Endothelial cell of umbilical vein (primary cell): Measurements from ENCODE around the gene PRKAG2. TPM values are rescaled to one million over a fixed set of nuclear protein-coding genes. Genes with fewer than 3 reads are reported as not detected.

Experiments used
- BruUV-seq: library from RNA; stranded (reverse); fragments of 400-500 nt; replicated peaks from 2 replicates; lab custom pipeline; 2021; lab: Mats Ljungman, UMichigan
- CTCF ChIA-PET: fragments of 300-600, 350-600 bp; sonication (Branson Sonifier 250); formaldehyde crosslinking; loops from one replicate; lab custom pipeline; 2021; ENCODE audit warnings: antibody characterized with exemption, inconsistent platforms; lab: Charles Lee
- POLR2A ChIA-PET: fragments of 300-600, 350-600 bp; sonication (Branson Sonifier 250); formaldehyde crosslinking; loops from one replicate; lab custom pipeline; 2021; ENCODE audit warnings: antibody characterized with exemption, inconsistent platforms; lab: Charles Lee
- DNase-seq: peaks from one replicate; pipeline ENCODE4 v3.0.0-alpha.2; 2011; ENCODE audit warnings: low read depth, low spot score
- FAIRE-seq: peaks from 2 replicates; lab custom pipeline; 2011; peaks lifted over from hg19 to GRCh38; lab: Jason Lieb, UNC
- H2AFZ ChIP-seq: 2 replicates; pipeline ENCODE4 v1.6.0; 2012; ENCODE audit warnings: low read depth, low read length, control low read depth, inconsistent platforms
- H3K27ac ChIP-seq: 2 replicates; pipeline ENCODE4 v1.5.1; 2011; ENCODE audit warnings: low read depth, mild to moderate bottlenecking, control low read depth, low read length, moderate library complexity; ENCODE audit not compliant: insufficient read depth
- H3K27me3 ChIP-seq, 2 experiments: 2 replicates each; pipeline versions ENCODE4 v1.6.0 to v1.6.1; 2011; ENCODE audit warnings: low read length in 2 of 2, mixed read lengths in 1 of 2; ENCODE audit not compliant: control insufficient read depth in 2 of 2, insufficient read depth in 2 of 2
- H3K36me3 ChIP-seq, 2 experiments: 2 replicates in 1 of 2; 3 replicates in 1 of 2; pipeline ENCODE4 v1.5.1; 2011; ENCODE audit warnings: low read length in 2 of 2, mild to moderate bottlenecking in 1 of 2, moderate library complexity in 1 of 2; ENCODE audit not compliant: control insufficient read depth in 2 of 2, insufficient read depth in 2 of 2; ENCODE audit errors: extremely low read depth in 1 of 2
- H3K4me1 ChIP-seq: 3 replicates; pipeline ENCODE4 v1.5.1; 2011; ENCODE audit warnings: mild to moderate bottlenecking, low read length; ENCODE audit not compliant: control insufficient read depth, insufficient read depth; ENCODE audit errors: extremely low read depth
- H3K4me2 ChIP-seq: 2 replicates; pipeline ENCODE4 v1.6.1; 2011; ENCODE audit warnings: low read length, control low read depth, mixed read lengths; ENCODE audit not compliant: insufficient read depth
- H3K4me3 ChIP-seq, 3 experiments: fragments of 200-600 bp in 1 of 3; sonication (generic), shearing (Covaris generic) in 1 of 3; replicated peaks in 1 of 3; 2 replicates each; pipeline ENCODE4 v1.5.1; 2011 to 2016; ENCODE audit warnings: control low read depth in 3 of 3, low read length in 3 of 3, mild to moderate bottlenecking in 2 of 3, inconsistent platforms in 1 of 3, low read depth in 1 of 3, moderate library complexity in 1 of 3; ENCODE audit not compliant: insufficient read depth in 1 of 3
- H3K79me2 ChIP-seq: 2 replicates; pipeline ENCODE4 v1.6.0; 2012; ENCODE audit warnings: low read length, inconsistent platforms; ENCODE audit not compliant: control insufficient read depth, insufficient read depth
- H3K9ac ChIP-seq: replicated peaks from 2 replicates; pipeline ENCODE3; 2011; ENCODE audit warnings: low read length, control low read depth; ENCODE audit not compliant: insufficient read depth; ENCODE audit errors: extremely low read depth
- H3K9me1 ChIP-seq: replicated peaks from 3 replicates; pipeline ENCODE4 v1.6.0; 2011; ENCODE audit warnings: mild to moderate bottlenecking, low read length; ENCODE audit not compliant: control insufficient read depth, insufficient read depth; ENCODE audit errors: extremely low read depth
- H3K9me3 ChIP-seq: replicated peaks from 2 replicates; pipeline ENCODE4 v1.5.1; 2012; ENCODE audit warnings: low read length, inconsistent platforms; ENCODE audit not compliant: control insufficient read depth, insufficient read depth
- H4K20me1 ChIP-seq: replicated peaks from 2 replicates; pipeline ENCODE3; 2011; ENCODE audit warnings: mild to moderate bottlenecking, low read length; ENCODE audit not compliant: control insufficient read depth, insufficient read depth; ENCODE audit errors: extremely low read depth
- EZH2 ChIP-seq: IDR thresholded peaks from 2 replicates; pipeline ENCODE4 v1.6.1; 2012; ENCODE audit warnings: borderline replicate concordance, low read depth, mild to moderate bottlenecking, moderate library complexity, low read length, inconsistent platforms; ENCODE audit not compliant: severe bottlenecking
- FOS ChIP-seq: IDR thresholded peaks from 2 replicates; pipeline ENCODE4 v1.6.1; 2011; ENCODE audit warnings: mild to moderate bottlenecking, low read length, moderate library complexity, borderline replicate concordance; ENCODE audit not compliant: insufficient read depth
- GATA2 ChIP-seq: IDR thresholded peaks from 2 replicates; pipeline ENCODE4 v1.7.0; 2011; ENCODE audit warnings: low read depth, mild to moderate bottlenecking, moderate library complexity, mixed read lengths, low read length; ENCODE audit not compliant: insufficient read length, insufficient read depth
- JUN ChIP-seq: IDR thresholded peaks from 2 replicates; pipeline ENCODE4 v1.6.1; 2011; ENCODE audit warnings: borderline replicate concordance, low read depth; ENCODE audit not compliant: insufficient read length, insufficient read depth
- MYC ChIP-seq: IDR thresholded peaks from one replicate; pipeline ENCODE4 v1.6.1; 2011; ENCODE audit warnings: mild to moderate bottlenecking, low read depth, low read length
- POLR2A ChIP-seq: IDR thresholded peaks from 2 replicates; pipeline ENCODE4 v1.6.1; 2012; ENCODE audit warnings: low read depth, mild to moderate bottlenecking, control low read depth, low read length
- POLR2AphosphoS5 ChIP-seq: IDR thresholded peaks from 2 replicates; pipeline ENCODE4 v1.6.1; 2012; ENCODE audit warnings: low read depth, mild to moderate bottlenecking, control low read depth, low read length, moderate library complexity; ENCODE audit not compliant: insufficient read depth
- dilution Hi-C: fragments of 300-500 bp; cut with MboI; formaldehyde crosslinking; loops from one replicate; pipeline ENCODE4 v1.15.0; 2019; ENCODE audit warnings: low sequenced_read_pairs; ENCODE audit not compliant: extremely low pct_ligation_motif_present
- intact Hi-C: fragments of 100-400 bp; cut with micrococcal nuclease; formaldehyde crosslinking; loops from one replicate; pipeline ENCODE4 v1.10.0; 2022
- polyA plus RNA-seq, 4 experiments: library from polyadenylated mRNA; depleted of rRNA in 3 of 4; stranded (reverse) in 3 of 4; unstranded in 1 of 4; fragments of >200 nt; gene quantifications; 2 replicates each; pipeline versions ENCODE4 v1.2.1 to v1.2.3, GENCODE V29; 2011 to 2012; ENCODE audit warnings: missing spikeins in 1 of 4
- total RNA-seq: library from RNA; stranded (reverse); gene quantifications from 2 replicates; pipeline ENCODE4 v1.2.3, GENCODE V29; 2021
- TF ChIP-seq, protein P1 (sequence below): IDR thresholded peaks from 2 replicates; pipeline ENCODE4 v1.6.1; 2011; ENCODE audit not compliant: insufficient read depth, insufficient read length
- TF ChIP-seq, protein P2 (sequence below), 2 donors: IDR thresholded peaks; 1 replicate in 1 of 2; 2 replicates in 1 of 2; pipeline ENCODE4 v1.5.1; 2011; ENCODE audit warnings: low read length in 2 of 2, mild to moderate bottlenecking in 2 of 2, moderate library complexity in 2 of 2, control low read depth in 1 of 2, inconsistent platforms in 1 of 2, low read depth in 1 of 2; ENCODE audit not compliant: insufficient read depth in 1 of 2; ENCODE audit errors: extremely low read depth in 1 of 2

The PRKAG2 gene
- total and polyA plus RNA-seq, 2 donors (not counting 3 experiments of a cell fraction or from before 2014, with no cell fraction given) = 19.3 to 51.5 TPM

DNA sequence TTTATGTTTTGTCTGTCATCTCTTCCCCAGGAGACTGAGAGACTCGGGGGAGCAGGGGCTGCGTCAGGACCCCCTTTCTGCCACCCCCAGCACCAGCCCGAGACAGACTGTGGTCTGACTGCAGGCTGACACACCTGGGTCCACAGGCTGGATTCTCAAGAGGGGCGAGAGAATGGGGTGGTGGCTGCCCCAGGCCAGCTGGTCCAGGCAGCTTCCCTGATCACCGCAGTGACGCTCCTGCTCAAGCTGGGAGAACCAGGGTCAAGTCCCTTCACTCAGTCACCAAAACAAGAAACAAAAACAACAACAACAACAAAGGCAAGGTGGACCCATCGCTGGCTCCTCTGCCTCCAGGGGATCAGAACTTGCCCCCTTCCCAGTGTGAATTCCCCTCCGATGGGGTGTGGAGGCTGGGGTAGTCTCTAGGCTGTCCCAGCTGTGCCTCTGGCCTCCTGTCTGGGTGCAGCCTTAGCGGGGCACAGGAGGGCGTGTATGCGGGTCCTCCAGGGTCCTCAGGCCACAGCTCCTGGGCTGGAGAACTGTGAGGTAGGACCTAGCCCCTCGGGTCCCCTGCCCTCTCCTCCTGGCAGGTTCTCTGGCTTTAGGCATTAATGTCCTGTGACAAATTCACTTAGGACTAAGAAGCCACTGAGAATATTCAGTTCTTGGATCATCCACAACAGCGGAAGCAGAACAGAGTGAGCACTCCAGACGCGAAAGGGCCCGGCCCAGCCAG, 40.6 kb downstream of the PRKAG2 start:
- POLR2A ChIA-PET = no interaction called here
- Histone ChIP-seq H3K27ac (no peak overlapping the region), H3K4me3 (no peak overlapping the region), H3K9me3 (no peaks in the 10 kb centered on the region), H3K79me2 (no peaks in the 10 kb centered on the region), H3K27me3 (peaks cover 0 to 1% of the 10 kb centered on the region in 2 experiments), H4K20me1 (no peaks in the 10 kb centered on the region), H3K9ac (no peak overlapping the region), H3K9me1 (no peaks in the 10 kb centered on the region), H3K4me2 (no peak overlapping the region), H3K36me3 (no peaks in the 10 kb centered on the region), H2AFZ (no peak overlapping the region), H3K4me1 (no peaks in the 10 kb centered on the region)
- dilution Hi-C loops = no loop called here
- CTCF ChIA-PET = no interaction called here
- DNase-seq (no peak), FAIRE-seq (no peak)
- TF ChIP-seq, protein P1, sequence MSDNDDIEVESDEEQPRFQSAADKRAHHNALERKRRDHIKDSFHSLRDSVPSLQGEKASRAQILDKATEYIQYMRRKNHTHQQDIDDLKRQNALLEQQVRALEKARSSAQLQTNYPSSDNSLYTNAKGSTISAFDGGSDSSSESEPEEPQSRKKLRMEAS = no peak
- TF ChIP-seq FOS (no peak), EZH2 (no peak), JUN (no peak), POLR2A (no peak), POLR2AphosphoS5 (no peak), MYC (no peak), GATA2 (no peak)
- TF ChIP-seq, protein P2, sequence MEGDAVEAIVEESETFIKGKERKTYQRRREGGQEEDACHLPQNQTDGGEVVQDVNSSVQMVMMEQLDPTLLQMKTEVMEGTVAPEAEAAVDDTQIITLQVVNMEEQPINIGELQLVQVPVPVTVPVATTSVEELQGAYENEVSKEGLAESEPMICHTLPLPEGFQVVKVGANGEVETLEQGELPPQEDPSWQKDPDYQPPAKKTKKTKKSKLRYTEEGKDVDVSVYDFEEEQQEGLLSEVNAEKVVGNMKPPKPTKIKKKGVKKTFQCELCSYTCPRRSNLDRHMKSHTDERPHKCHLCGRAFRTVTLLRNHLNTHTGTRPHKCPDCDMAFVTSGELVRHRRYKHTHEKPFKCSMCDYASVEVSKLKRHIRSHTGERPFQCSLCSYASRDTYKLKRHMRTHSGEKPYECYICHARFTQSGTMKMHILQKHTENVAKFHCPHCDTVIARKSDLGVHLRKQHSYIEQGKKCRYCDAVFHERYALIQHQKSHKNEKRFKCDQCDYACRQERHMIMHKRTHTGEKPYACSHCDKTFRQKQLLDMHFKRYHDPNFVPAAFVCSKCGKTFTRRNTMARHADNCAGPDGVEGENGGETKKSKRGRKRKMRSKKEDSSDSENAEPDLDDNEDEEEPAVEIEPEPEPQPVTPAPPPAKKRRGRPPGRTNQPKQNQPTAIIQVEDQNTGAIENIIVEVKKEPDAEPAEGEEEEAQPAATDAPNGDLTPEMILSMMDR (IDR thresholded peaks at IDR 0.05; ENCODE audit: extremely low read depth in 1 of 2, insufficient read depth in 1 of 2, low read depth in 1 of 2, low read length in 2 of 2) = no peak
- intact Hi-C loops = no loop called here
- BruUV-seq = no TSS peak
